ENCODE data around the gene RD3L. TPM values are rescaled to one million over a fixed set of nuclear protein-coding genes. Genes with fewer than 3 reads are reported as not detected.

Gene RD3L
- total RNA-seq, 1 experiment from 2014 or later, result not detected

DNA sequence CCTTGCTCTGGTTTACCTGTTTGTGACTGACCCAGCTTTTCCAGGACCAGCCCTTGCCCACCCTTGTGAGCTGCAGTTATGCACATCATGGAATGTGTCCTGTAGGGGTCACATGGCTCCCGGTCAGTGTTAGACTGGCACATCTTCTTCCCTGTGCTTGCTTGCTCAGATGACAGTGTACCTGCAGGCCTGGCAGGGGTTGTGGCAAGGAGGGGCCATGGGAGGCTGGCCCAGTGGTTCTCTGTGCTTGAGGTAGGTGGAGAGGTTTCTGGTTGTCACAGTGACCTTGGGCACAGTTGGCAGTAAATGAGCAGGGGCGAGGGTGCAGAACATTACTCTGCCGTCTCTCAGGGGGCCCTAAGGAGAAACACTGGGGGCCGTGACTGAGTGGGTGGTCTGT lies 27.6 kb upstream of the RD3L start:
- POLR2A ChIA-PET, result no interaction called here
- Histone ChIP-seq H3K9me2 (ENCODE audit: insufficient read depth) (no peaks in the 10 kb centered on the region), H3K36me3 (ENCODE audit: control insufficient read depth in 1 of 2, insufficient read depth in 2 of 2, low read length in 2 of 2) (no peaks in the 10 kb centered on the region), H3K4me2 (ENCODE audit: low read length) (no peak overlapping the region), H2AFZ (ENCODE audit: low read depth, low read length, poor library complexity, severe bottlenecking) (no peak overlapping the region), H3K4me1 (ENCODE audit: control insufficient read depth in 1 of 2, insufficient read depth in 2 of 2, low read length in 2 of 2) (no peaks in the 10 kb centered on the region; a peak in 1 of 4 replicates), H3K4me3 (replicated peaks in 1 of 2; ENCODE audit: low read depth in 1 of 2, low read length in 2 of 2) (no peak overlapping the region), H4K20me1 (ENCODE audit: insufficient read depth) (no peaks in the 10 kb centered on the region), H3K27me3 (ENCODE audit: insufficient read depth, low read length) (no peaks in the 10 kb centered on the region), H3K27ac (ENCODE audit: low read depth, low read length) (no peak overlapping the region), H3K9ac (ENCODE audit: low read length) (no peak overlapping the region), H3K9me3 (ENCODE audit: control insufficient read depth in 1 of 2, insufficient read depth in 1 of 2, low read depth in 1 of 2, low read length in 2 of 2) (no peaks in the 10 kb centered on the region), H3K79me2 (ENCODE audit: insufficient read depth, low read length) (no peaks in the 10 kb centered on the region)
- BruUV-seq (replicated peaks), result no TSS peak
- CTCF ChIA-PET, result no interaction called here
- ATAC-seq (no peak), DNase-seq (ENCODE audit: low read depth, low spot score) (no peak)
- TF ChIP-seq CBX3 (IDR thresholded peaks at IDR 0.05; ENCODE audit: low read depth) (no peak), FOSL1 (IDR thresholded peaks at IDR 0.05; ENCODE audit: low read depth) (no peak), YY1 (IDR thresholded peaks at IDR 0.05; ENCODE audit: extremely low read depth, insufficient replicate concordance, low read depth, low read length) (no peak), EZH2 (IDR thresholded peaks at IDR 0.05) (no peak)
- RAD21 ChIA-PET (ENCODE audit: low non-redundant PET in 1 of 2, low total read pairs in 2 of 2, uncharacterized antibody in 2 of 2, unreplicated experiment in 2 of 2), result no interaction called here
- intact Hi-C loops (cut with micrococcal nuclease), result no loop called here

DNA sequence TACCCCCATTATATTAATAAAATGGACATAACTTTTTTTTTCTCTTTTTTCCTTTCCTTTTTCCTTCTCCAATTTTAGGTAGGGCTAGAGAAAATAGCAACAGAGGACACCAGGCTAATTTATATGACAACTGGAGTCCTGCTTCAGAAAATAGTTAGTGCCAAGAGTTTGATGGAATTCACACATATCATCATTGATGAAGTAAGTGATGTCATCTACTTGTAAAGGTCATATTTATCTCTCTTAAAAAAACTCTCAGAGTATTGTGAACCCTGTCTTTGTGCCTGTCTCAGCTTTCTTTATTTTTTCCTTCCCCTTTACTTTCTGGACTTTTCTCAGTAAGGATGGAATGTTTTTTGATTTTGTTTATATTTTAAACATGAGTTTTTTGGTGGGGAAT lies 24.3 kb upstream of the RD3L start:
- H3K9me2 ChIP-seq (ENCODE audit: insufficient read depth), result no peaks in the 10 kb centered on the region
- H3K9ac ChIP-seq (ENCODE audit: low read length), result no peak overlapping the region
- no peak overlapping the region for H3K4me3 ChIP-seq (replicated peaks in 1 of 2; ENCODE audit: low read depth in 1 of 2, low read length in 2 of 2)
- no peaks in the 10 kb centered on the region for H3K27me3 ChIP-seq (ENCODE audit: insufficient read depth, low read length)
- no peaks in the 10 kb centered on the region for H3K79me2 ChIP-seq (ENCODE audit: insufficient read depth, low read length)
- TF ChIP-seq ZFX (IDR thresholded peaks at IDR 0.05), result no peak
- no peak for TF ChIP-seq EZH2 (IDR thresholded peaks at IDR 0.05)
- no peak for TF ChIP-seq POLR2A (IDR thresholded peaks at IDR 0.05; ENCODE audit: borderline replicate concordance, extremely low read depth, insufficient read depth, insufficient read length)
- TF ChIP-seq JUND (IDR thresholded peaks at IDR 0.05), result no peak
- TF ChIP-seq SP1 (IDR thresholded peaks at IDR 0.05; ENCODE audit: low read depth), result no peak
- TF ChIP-seq EZH2phosphoT487 (IDR thresholded peaks at IDR 0.05; ENCODE audit: borderline replicate concordance), result no peak
- TF ChIP-seq ZNF274 (IDR thresholded peaks at IDR 0.05; ENCODE audit: low read depth, low read length), result no peak
- TF ChIP-seq TCF7L2 (IDR thresholded peaks at IDR 0.05; ENCODE audit: borderline replicate concordance, extremely low read depth, insufficient read depth, insufficient read length), result no peak
- TF ChIP-seq, protein P1, sequence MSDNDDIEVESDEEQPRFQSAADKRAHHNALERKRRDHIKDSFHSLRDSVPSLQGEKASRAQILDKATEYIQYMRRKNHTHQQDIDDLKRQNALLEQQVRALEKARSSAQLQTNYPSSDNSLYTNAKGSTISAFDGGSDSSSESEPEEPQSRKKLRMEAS (IDR thresholded peaks at IDR 0.05), result no peak
- TF ChIP-seq EGR1 (IDR thresholded peaks at IDR 0.05; ENCODE audit: low read depth), result no peak
- TF ChIP-seq CBX3 (IDR thresholded peaks at IDR 0.05; ENCODE audit: low read depth), result no peak
- TF ChIP-seq SRF (IDR thresholded peaks at IDR 0.05; ENCODE audit: low read depth), result no peak
- TF ChIP-seq, protein P2, sequence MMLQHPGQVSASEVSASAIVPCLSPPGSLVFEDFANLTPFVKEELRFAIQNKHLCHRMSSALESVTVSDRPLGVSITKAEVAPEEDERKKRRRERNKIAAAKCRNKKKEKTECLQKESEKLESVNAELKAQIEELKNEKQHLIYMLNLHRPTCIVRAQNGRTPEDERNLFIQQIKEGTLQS (IDR thresholded peaks at IDR 0.05), result no peak
- no peak for TF ChIP-seq SIN3A (IDR thresholded peaks at IDR 0.05; ENCODE audit: low read depth)
- TF ChIP-seq, protein P3, sequence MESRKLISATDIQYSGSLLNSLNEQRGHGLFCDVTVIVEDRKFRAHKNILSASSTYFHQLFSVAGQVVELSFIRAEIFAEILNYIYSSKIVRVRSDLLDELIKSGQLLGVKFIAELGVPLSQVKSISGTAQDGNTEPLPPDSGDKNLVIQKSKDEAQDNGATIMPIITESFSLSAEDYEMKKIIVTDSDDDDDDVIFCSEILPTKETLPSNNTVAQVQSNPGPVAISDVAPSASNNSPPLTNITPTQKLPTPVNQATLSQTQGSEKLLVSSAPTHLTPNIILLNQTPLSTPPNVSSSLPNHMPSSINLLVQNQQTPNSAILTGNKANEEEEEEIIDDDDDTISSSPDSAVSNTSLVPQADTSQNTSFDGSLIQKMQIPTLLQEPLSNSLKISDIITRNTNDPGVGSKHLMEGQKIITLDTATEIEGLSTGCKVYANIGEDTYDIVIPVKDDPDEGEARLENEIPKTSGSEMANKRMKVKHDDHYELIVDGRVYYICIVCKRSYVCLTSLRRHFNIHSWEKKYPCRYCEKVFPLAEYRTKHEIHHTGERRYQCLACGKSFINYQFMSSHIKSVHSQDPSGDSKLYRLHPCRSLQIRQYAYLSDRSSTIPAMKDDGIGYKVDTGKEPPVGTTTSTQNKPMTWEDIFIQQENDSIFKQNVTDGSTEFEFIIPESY (IDR thresholded peaks at IDR 0.05; ENCODE audit: extremely low read depth, insufficient replicate concordance, low read length), result no peak
- TF ChIP-seq POLR2AphosphoS5 (IDR thresholded peaks at IDR 0.05; ENCODE audit: low read depth, low read length), result no peak
- no peak for TF ChIP-seq YY1 (IDR thresholded peaks at IDR 0.05; ENCODE audit: extremely low read depth, insufficient replicate concordance, low read depth, low read length)
- no peak overlapping the region for H3K4me2 ChIP-seq (ENCODE audit: low read length)
- ChIA-PET CTCF (no interaction called here), POLR2A (no interaction called here), RAD21 (ENCODE audit: low non-redundant PET in 1 of 2, low total read pairs in 2 of 2, uncharacterized antibody in 2 of 2, unreplicated experiment in 2 of 2) (no interaction called here)
- BruUV-seq (replicated peaks), result no TSS peak
- H2AFZ ChIP-seq (ENCODE audit: low read depth, low read length, poor library complexity, severe bottlenecking), result no peak overlapping the region
- DNase-seq (ENCODE audit: low read depth, low spot score), result no peak
- no peaks in the 10 kb centered on the region for H3K9me3 ChIP-seq (ENCODE audit: control insufficient read depth in 1 of 2, insufficient read depth in 1 of 2, low read depth in 1 of 2, low read length in 2 of 2)
- H3K36me3 ChIP-seq (ENCODE audit: control insufficient read depth in 1 of 2, insufficient read depth in 2 of 2, low read length in 2 of 2), result no peaks in the 10 kb centered on the region
- intact Hi-C loops (cut with micrococcal nuclease), result no loop called here
- H3K4me1 ChIP-seq (ENCODE audit: control insufficient read depth in 1 of 2, insufficient read depth in 2 of 2, low read length in 2 of 2), result no peaks in the 10 kb centered on the region
- H4K20me1 ChIP-seq (ENCODE audit: insufficient read depth), result no peaks in the 10 kb centered on the region
- no peak for ATAC-seq
- H3K27ac ChIP-seq (ENCODE audit: low read depth, low read length), result no peak overlapping the region
